Psoas muscle (tissue), 8 donors: ENCODE results near the gene MSH3. TPM values are rescaled to one million over a fixed set of nuclear protein-coding genes. Genes with fewer than 3 reads are reported as not detected.
A peak's percentile ranks its signal among the peaks of the same experiment; 100 is the strongest.

Experiments
- ATAC-seq, 4 donors: fragments of 200-7000 bp; cut with Tn5 transposase; one replicate each; pipeline ENCODE4 v1.9.1; 2020; ENCODE audit warnings: moderate library complexity in 3 of 4, mild to moderate bottlenecking in 2 of 4
- DNase-seq, 2 donors: peaks; one replicate each; pipeline ENCODE4 v3.0.0-alpha.2; 2020
- H3K27ac ChIP-seq: fragments of 200-600 bp; one replicate; pipeline ENCODE4 v1.8.0; 2022
- H3K27me3 ChIP-seq, 3 donors: fragments of 200-600 bp in 1 of 3; one replicate each; pipeline versions ENCODE4 v1.6.1 to v1.8.0; 2013 to 2022; ENCODE audit warnings: low read length in 2 of 3, mild to moderate bottlenecking in 2 of 3, moderate library complexity in 1 of 3; ENCODE audit not compliant: insufficient read depth in 3 of 3
- H3K36me3 ChIP-seq, 2 donors: fragments of 200-600 bp in 1 of 2; one replicate each; pipeline versions ENCODE4 v1.6.1 to v1.8.0; 2013 to 2022; ENCODE audit warnings: low read depth in 1 of 2, mild to moderate bottlenecking in 1 of 2, moderate library complexity in 1 of 2; ENCODE audit not compliant: insufficient read depth in 1 of 2
- H3K4me1 ChIP-seq: fragments of 200-600 bp; one replicate; pipeline ENCODE4 v1.8.0; 2022
- H3K4me3 ChIP-seq: fragments of 200-600 bp; one replicate; pipeline ENCODE4 v1.8.0; 2022; ENCODE audit warnings: mild to moderate bottlenecking
- H3K9me3 ChIP-seq: fragments of 200-600 bp; one replicate; pipeline ENCODE4 v1.8.0; 2022
- CTCF ChIP-seq: fragments of 200-600 bp; IDR thresholded peaks from one replicate; pipeline ENCODE4 v1.8.0; 2022; ENCODE audit warnings: antibody characterized with exemption
- WGBS, 3 donors: extraction: QIAGEN DNeasy Blood & Tissue Kit; methylation state at CpG; one replicate each; pipeline versions ENCODE4 v1.1.6 to v1.1.7; 2013; 5-methylcytosine and 5-hydroxymethylcytosine counted together
- intact Hi-C, 2 donors: fragments of 100-400 bp; cut with DNase I; formaldehyde crosslinking; loops; one replicate each; pipeline versions ENCODE4 v1.11.0 to v1.14.2; 2022
- polyA plus RNA-seq, 3 donors: library from polyadenylated mRNA; stranded (reverse); fragments of 200-250 nt; gene quantifications; one replicate each; pipeline ENCODE4 v1.2.3, GENCODE V29; 2013
- total RNA-seq, 4 donors: library from RNA; stranded (reverse); fragmentation: NEBNext Ultra II Directional in 2 of 4; extraction: Animal tissue kit (Norgen Biotek cat#: 25700) in 2 of 4; gene quantifications; one replicate each; pipeline versions ENCODE4 v1.2.1 to v1.2.4, GENCODE V29; 2021 to 2023
- donor health status: healthy with polysubstance abuse.
- donor health status: DM: no; HTN: no; CAD: no; lungs with moderate emphysema.
- donor health status: Bipolar disorder and iron deficiency.
- donor health status: healthy.
- donor health status: DM: yes; HTN: yes; CAD: no.
- donor health status: DM: no; HTN: no; CAD: no.
- donor health status: DM: no; HTN: no; CAD: no.
- donor health status: DM: yes; HTN: yes; CAD: no.

Gene MSH3
- total and polyA plus RNA-seq, 7 donors = 2.8 to 12.6 (median 5.8) TPM

GRCh38 chr5:80761966-80762365 is 107.5 kb downstream of the MSH3 start:
- no peaks in the 10 kb centered on the region for H3K9me3 ChIP-seq
- intact Hi-C loops = no loop called here
- no peaks in the 10 kb centered on the region for H3K27me3 ChIP-seq
- H3K4me3 ChIP-seq = no peak overlapping the region
- DNase-seq (no peak), ATAC-seq (no peak)
- TF ChIP-seq CTCF = no peak
- 82 to 88% (median 83%) methylated on average over 1 of the region's 1 CpG for WGBS, 3 donors
- no peaks in the 10 kb centered on the region for H3K4me1 ChIP-seq
- peaks cover 4 to 7% of the 10 kb centered on the region in 2 donors for H3K36me3 ChIP-seq
- no peak overlapping the region for H3K27ac ChIP-seq

GRCh38 chr5:80762573-80762972 is 108.1 kb downstream of the MSH3 start:
- ATAC-seq = no peak
- H3K36me3 ChIP-seq = peaks cover 4 to 7% of the 10 kb centered on the region in 2 donors
- WGBS, 3 donors = 98 to 99% (median 99%) methylated on average over 4 of the region's 4 CpGs
- H3K27ac ChIP-seq = no peak overlapping the region
- no peak overlapping the region for H3K4me3 ChIP-seq
- no peaks in the 10 kb centered on the region for H3K27me3 ChIP-seq
- intact Hi-C loops = no loop called here
- no peaks in the 10 kb centered on the region for H3K4me1 ChIP-seq
- TF ChIP-seq CTCF = no peak
- H3K9me3 ChIP-seq = no peaks in the 10 kb centered on the region
- DNase-seq = no peak

- H3K4me3 ChIP-seq = no peak overlapping the region
- 38 to 76% (median 46%) methylated on average over 3 of the region's 3 CpGs for WGBS, 3 donors
- ATAC-seq (peak in 1 of 4 donors; percentile 22), DNase-seq (no peak)
- no peaks in the 10 kb centered on the region for H3K4me1 ChIP-seq
- TF ChIP-seq CTCF = no peak
- intact Hi-C loops = no loop called here
- no peaks in the 10 kb centered on the region for H3K9me3 ChIP-seq
- no peak overlapping the region for H3K27ac ChIP-seq
- no peaks in the 10 kb centered on the region for H3K27me3 ChIP-seq
- H3K36me3 ChIP-seq = peaks cover 4 to 11% of the 10 kb centered on the region in 2 donors
These were observed 108.8 kb downstream of the MSH3 start for GRCh38 chr5:80763211-80763610.

GRCh38 chr5:80763873-80764647 is 109.6 kb downstream of the MSH3 start:
- 92 to 98% (median 94%) methylated on average over 5 of the region's 5 CpGs for WGBS, 3 donors

More at GRCh38 chr5:80763873-80764647, 109.6 kb downstream of the MSH3 start:
- Histone ChIP-seq H3K36me3 (peaks cover 4 to 18% of the 10 kb centered on the region in 2 donors), H3K9me3 (no peaks in the 10 kb centered on the region), H3K27me3 (no peaks in the 10 kb centered on the region), H3K27ac (no peak overlapping the region), H3K4me3 (no peak overlapping the region), H3K4me1 (no peaks in the 10 kb centered on the region)
- DNase-seq (no peak), ATAC-seq (no peak)
- intact Hi-C loops = no loop called here
- TF ChIP-seq CTCF = no peak
